Measurements from ENCODE around the gene EFEMP2.

Gene EFEMP2

GRCh38 chr11:65885231-65885630 is 12.6 kb upstream of the EFEMP2 start:
- DNase-seq (ENCODE audit: low read depth in 1 of 2, low spot score in 1 of 2), result no peak

DNA sequence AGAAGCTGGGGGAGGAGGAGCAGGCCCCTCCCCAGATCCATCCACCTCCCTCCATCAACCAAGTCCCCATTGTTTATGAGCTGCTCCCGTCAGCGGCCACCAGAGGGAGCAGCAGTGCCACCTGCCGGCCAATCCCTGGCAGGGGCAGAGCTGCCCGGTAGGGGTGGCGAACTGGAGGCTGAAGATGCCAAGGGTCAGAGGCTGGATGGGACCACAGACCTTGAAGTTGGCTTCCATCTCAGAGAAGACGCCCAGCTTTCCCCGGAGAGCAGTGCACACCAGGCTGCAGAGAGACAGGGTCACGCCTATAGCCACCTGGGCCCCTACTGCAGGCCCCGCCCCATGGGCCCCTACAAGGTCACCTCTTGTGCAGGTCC is 12.1 kb upstream of the EFEMP2 start:
- peak; percentile 69 to 72 for DNase-seq (ENCODE audit: low read depth in 1 of 2, low spot score in 1 of 2)

GRCh38 chr11:65883786-65884715 is 11.5 kb upstream of the EFEMP2 start:
- no peak for DNase-seq (ENCODE audit: low read depth in 1 of 2, low spot score in 1 of 2)

DNA sequence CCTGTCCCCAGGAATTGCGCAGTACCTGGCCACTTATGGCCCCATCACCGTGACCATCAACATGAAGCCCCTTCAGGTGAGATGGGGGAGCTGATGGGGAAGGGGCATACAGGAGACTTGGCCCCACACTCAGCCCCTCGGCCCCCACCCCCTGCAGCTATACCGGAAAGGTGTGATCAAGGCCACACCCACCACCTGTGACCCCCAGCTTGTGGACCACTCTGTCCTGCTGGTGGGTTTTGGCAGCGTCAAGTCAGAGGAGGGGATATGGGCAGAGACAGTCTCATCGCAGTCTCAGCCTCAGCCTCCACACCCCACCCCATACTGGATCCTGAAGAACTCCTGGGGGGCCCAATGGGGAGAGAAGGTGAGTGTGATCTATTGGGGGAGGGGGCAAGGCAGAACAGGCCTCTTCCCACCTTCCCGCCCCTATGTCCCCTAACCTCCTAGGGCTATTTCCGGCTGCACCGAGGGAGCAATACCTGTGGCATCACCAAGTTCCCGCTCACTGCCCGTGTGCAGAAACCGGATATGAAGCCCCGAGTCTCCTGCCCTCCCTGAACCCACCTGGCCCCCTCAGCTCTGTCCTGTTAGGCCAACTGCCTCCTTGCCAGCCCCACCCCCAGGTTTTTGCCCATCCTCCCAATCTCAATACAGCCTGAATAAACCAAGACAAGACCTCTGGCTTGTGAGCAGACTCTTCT is 10.6 kb upstream of the EFEMP2 start:
- DNase-seq (ENCODE audit: low read depth in 1 of 2, low spot score in 1 of 2), result no peak

GRCh38 chr11:65882120-65883057 is 9.8 kb upstream of the EFEMP2 start:
- DNase-seq (ENCODE audit: low read depth in 1 of 2, low spot score in 1 of 2), result no peak

DNA sequence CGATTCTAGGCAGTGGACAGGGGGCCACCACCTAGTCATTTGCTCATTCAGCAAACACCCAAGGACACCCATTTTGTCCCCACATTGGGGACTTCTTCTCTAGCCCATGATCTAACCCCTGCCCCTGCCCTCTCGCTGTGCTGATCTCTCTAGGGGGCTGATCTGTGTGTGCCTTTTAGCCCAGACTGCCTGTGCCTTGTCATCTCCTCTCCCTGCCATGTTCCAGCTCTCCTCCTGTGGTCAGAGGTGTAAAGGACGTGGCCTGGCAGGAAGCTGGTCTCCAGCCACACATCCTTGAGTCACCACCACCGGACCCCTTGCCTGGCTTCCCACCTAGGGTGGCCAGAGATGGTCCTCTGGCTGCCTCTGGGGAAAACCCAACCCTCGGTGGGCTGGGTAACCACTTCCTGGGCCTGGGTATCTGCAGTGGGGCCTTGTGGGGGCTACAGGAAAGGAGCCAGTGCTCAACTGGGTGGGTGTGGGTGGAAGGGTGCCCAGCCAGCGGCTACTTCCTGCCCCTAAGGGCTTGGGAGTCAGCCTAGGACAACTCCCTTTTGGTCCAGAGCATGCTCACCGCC is 8.3 kb upstream of the EFEMP2 start:
- DNase-seq (ENCODE audit: low read depth in 1 of 2, low spot score in 1 of 2), result no peak

DNA sequence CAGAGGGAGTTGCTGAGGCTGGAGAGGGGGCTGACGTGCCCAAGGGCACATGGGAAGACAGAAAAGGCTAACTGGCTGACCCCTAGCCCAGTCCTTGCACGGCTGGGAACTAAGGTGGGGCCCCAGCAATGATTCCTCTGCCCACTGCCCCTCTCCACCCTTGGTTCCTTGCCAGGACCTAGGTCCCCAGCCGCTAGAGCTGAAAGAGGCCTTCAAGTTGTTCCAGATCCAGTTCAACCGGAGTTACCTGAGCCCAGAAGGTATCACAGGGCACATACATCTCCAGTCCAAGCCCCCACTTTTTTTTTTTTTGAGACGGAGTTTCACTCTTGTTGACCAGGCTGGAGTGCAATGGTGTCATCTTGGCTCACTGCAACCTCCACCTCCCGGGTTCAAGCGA is 7.4 kb upstream of the EFEMP2 start:
- DNase-seq (ENCODE audit: low read depth in 1 of 2, low spot score in 1 of 2), result no peak

- DNase-seq (ENCODE audit: low read depth in 1 of 2, low spot score in 1 of 2), result no peak
Measured at GRCh38 chr11:65879617-65880016, 7.0 kb upstream of the EFEMP2 start, which contains the start of gene CTSW. Gene CTSW, plus strand, starts transcription at chr11:65879837. Its CDS starts 18 bp downstream, at chr11:65879855.

- peak; percentile 93 to 95 for DNase-seq (ENCODE audit: low read depth in 1 of 2, low spot score in 1 of 2)
Measured at GRCh38 chr11:65873318-65874156, 937 bp upstream of the EFEMP2 start.

- DNase-seq (ENCODE audit: low read depth in 1 of 2, low spot score in 1 of 2), result no peak
Measured at GRCh38 chr11:65871811-65872548, 620 bp downstream of the EFEMP2 start.

DNA sequence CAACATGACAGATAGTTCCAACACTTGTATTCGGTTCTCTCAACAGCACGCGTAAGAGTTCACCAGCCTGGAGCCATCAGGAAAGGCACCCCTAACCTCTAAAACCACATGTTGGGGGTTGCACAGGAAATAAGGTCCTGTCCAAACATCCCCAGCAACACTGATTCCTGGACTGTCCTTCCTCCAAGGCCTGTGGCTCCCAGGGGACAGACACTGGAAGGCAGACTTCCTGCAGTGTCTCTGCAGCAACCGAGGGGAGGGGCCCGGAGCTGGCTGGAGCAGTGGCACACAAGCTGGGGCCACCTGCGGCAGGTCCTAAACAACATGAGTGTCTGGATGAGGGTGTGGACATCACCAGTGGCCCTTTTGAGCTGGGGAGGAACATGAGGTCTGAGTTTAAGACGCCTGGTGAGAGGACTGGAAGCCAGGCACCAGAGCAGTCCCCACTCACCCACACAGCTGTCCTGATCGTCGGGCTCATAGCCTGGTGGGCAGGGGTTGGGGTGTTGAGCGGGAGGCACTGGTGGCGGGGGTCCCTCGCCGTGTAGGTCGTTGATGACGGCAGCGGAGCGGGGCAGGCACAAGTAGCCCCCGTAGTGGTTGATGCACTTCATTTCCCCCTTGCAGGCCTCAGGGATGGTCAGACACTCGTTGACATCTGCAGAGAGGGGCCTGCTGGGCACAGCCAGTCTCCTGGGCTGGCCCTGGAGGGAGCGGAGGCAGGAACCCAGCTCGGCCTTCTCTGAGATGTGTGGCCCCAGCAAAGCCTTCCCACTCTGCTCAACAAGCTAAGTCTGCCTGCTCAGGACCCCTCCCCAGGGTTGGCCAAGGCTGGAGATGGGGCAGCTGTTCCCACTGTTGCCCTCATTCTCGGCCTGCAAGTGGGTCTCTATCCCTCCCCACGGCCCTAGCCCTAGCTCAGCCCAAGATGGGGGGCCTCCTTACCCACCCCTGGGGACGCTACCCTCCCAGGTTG is 1.6 kb downstream of the EFEMP2 start:
- DNase-seq (ENCODE audit: low read depth in 1 of 2, low spot score in 1 of 2), result no peak

GRCh38 chr11:65870307-65870658 is 2.3 kb downstream of the EFEMP2 start:
- DNase-seq (ENCODE audit: low read depth in 1 of 2, low spot score in 1 of 2), result no peak

GRCh38 chr11:65869643-65870306 is 2.8 kb downstream of the EFEMP2 start:
- DNase-seq (ENCODE audit: low read depth in 1 of 2, low spot score in 1 of 2), result no peak

DNA sequence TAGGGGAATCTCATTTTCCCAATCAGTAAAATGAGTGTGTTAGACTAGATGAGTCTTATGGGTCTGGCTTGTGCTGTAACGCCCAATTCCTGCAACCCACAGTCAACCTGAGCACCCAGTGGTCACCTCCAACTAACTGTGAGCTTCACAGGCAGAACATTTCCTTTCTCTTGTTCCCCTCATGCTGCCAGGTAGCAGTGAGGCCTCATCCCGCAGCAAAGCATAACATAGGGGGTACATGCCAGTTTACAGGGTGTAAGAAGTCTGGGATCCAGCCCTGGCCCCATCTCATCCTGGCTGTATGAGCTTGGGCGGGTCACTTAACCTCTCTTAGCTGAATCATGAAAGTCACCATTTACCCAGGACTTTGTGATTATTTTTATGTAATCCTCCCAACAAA is 3.7 kb downstream of the EFEMP2 start:
- DNase-seq (ENCODE audit: low read depth in 1 of 2, low spot score in 1 of 2), result no peak

DNA sequence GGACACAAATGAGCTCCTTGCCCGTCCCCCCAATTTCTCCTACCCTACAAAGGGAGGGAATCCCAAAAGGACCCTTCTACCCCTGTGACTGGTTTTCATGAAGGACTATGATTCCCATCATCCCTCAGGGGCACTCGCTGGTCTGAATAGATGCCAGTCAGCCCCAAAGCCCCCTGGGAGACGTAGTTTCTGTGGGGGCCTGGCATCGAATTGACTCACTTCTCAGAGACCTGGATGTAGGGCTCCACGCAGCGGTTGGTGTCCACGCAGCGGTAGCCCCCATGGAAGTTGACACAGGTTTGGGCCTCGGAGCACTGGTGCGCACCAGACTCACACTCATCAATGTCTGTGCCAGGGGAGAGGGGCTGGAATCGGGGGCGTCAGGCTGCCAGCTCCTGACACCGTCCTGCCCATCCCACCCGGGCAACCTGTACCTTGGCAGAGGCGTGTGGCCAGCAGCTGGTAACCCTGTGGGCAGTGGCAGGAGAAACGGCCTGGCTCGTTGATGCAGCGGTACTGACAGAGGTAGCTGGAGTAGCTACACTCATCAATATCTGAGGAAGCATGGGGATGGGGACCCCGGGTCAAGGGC is 4.4 kb downstream of the EFEMP2 start:
- DNase-seq (ENCODE audit: low read depth in 1 of 2, low spot score in 1 of 2), result no peak

DNA sequence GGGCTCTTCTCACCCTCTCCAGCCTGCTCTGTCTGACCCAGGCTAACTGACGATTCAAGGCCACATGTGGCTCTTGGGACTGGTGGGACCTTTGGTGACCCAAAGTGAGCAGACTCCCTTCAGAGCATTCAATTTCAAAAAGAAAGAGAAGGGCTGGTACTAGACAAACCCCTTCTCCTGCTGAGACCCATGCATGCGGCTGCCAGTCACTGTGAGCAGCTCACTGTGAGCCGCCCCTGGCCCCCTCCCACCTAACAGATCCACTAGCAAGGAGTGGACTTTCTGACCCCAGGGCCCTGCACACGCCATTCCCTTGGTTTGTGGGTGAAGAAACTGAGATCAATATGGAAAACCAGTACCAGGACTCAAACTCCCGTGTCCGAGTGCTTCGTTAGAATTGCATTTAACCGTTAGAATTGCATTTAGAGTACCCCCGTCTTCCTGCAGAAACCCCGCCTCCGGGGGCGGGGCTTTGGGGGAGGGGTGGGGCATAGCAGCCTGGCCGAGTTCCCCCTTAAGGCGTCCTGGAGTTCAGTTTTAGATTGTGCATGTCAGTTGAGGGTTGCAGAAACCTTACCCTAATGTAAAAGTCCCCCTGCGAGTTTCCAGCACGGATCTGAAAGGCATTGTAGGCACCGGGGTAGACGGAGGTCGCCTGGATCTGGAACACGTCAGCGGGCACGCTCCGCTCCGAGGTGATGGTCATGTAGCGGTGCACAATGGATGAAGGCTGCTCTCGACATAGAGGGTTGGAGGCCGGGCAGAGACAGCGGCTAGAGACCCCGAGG is 5.1 kb downstream of the EFEMP2 start:
- no peak for DNase-seq (ENCODE audit: low read depth in 1 of 2, low spot score in 1 of 2)

Measured in activated T-helper 1 cell treated with anti-CD3 and anti-CD28 coated beads, Interleukin-2, amount 50 U/mL, for 16 hours (primary cell).